MM.1S (cell line): ENCODE data around the gene SOX9.

Source experiments
- DNase-seq: peaks from one replicate; pipeline ENCODE4 v3.0.0-alpha.2; 2015
- H2AFZ ChIP-seq: fragments of 300-600 bp; sonication (generic); 2 replicates; pipeline ENCODE4 v1.6.0; 2016; ENCODE audit warnings: antibody characterized with exemption, low read length
- H3F3A ChIP-seq: fragments of 300-600 bp; sonication (generic); 2 replicates; pipeline ENCODE4 v1.6.1; 2016; ENCODE audit warnings: mild to moderate bottlenecking, antibody characterized with exemption, low read length, moderate library complexity, mixed read lengths; ENCODE audit not compliant: insufficient read depth
- H3K27ac ChIP-seq: fragments of 300-600 bp; sonication (generic); 2 replicates; pipeline ENCODE4 v1.5.1; 2016; ENCODE audit warnings: mild to moderate bottlenecking, low read length
- H3K27me3 ChIP-seq: fragments of 300-600 bp; sonication (generic); replicated peaks from 2 replicates; pipeline ENCODE4 v1.6.0; 2016; ENCODE audit warnings: low read length; ENCODE audit not compliant: insufficient read depth
- H3K36me3 ChIP-seq: fragments of 300-600 bp; sonication (generic); replicated peaks from 2 replicates; pipeline ENCODE4 v1.6.1; 2016; ENCODE audit warnings: mild to moderate bottlenecking, low read length, mixed read lengths; ENCODE audit not compliant: insufficient read depth
- H3K4me1 ChIP-seq: fragments of 300-600 bp; sonication (generic); 2 replicates; pipeline ENCODE4 v1.6.1; 2016; ENCODE audit warnings: low read length, mixed read lengths
- H3K4me2 ChIP-seq: fragments of 300-600 bp; sonication (generic); 2 replicates; pipeline ENCODE4 v1.6.0; 2016; ENCODE audit warnings: low read depth, low read length
- H3K4me3 ChIP-seq: fragments of 300-600 bp; sonication (generic); 2 replicates; pipeline ENCODE4 v1.5.1; 2016; ENCODE audit warnings: low read length, mixed read lengths
- H3K79me2 ChIP-seq: fragments of 300-600 bp; sonication (generic); 2 replicates; pipeline ENCODE4 v1.6.1; 2016; ENCODE audit warnings: mixed run types, low read length, mixed read lengths
- H3K9ac ChIP-seq: fragments of 300-600 bp; sonication (generic); 2 replicates; pipeline ENCODE4 v1.6.1; 2016; ENCODE audit warnings: low read length, mixed read lengths
- H3K9me2 ChIP-seq: fragments of 300-600 bp; sonication (generic); replicated peaks from 2 replicates; pipeline ENCODE4 v1.6.1; 2016; ENCODE audit warnings: mild to moderate bottlenecking, low read length, mixed read lengths; ENCODE audit not compliant: insufficient read depth
- H3K9me3 ChIP-seq: fragments of 300-600 bp; sonication (generic); replicated peaks from 2 replicates; pipeline ENCODE4 v1.6.1; 2016; ENCODE audit warnings: mild to moderate bottlenecking, low read length, mixed read lengths; ENCODE audit not compliant: insufficient read depth
- H4K20me1 ChIP-seq: fragments of 300-600 bp; sonication (generic); 2 replicates; pipeline ENCODE4 v1.6.1; 2016; ENCODE audit warnings: mild to moderate bottlenecking, low read length, moderate library complexity, mixed read lengths; ENCODE audit not compliant: insufficient read depth
- EZH2 ChIP-seq: fragments of 300-600 bp; sonication (generic); optimal IDR thresholded peaks from 2 replicates; pipeline ENCODE3; 2017; ENCODE audit warnings: low read depth, mild to moderate bottlenecking, antibody characterized with exemption, low read length, mixed read lengths
- EZH2phosphoT487 ChIP-seq: fragments of 300-600 bp; sonication (generic); IDR thresholded peaks from 2 replicates; pipeline ENCODE4 v1.6.1; 2018; ENCODE audit warnings: antibody characterized with exemption, low read length
- TF ChIP-seq, protein P1 (sequence below): fragments of 300-600 bp; sonication (generic); IDR thresholded peaks from 2 replicates; pipeline ENCODE4 v1.5.1; 2016; ENCODE audit warnings: antibody characterized with exemption, low read length, mixed read lengths

The SOX9 gene

GRCh38 chr17:72077326-72077960, 43.4 kb upstream of the SOX9 start:
- Histone ChIP-seq H3K27me3 (no peaks in the 10 kb centered on the region), H3K79me2 (no peaks in the 10 kb centered on the region), H3K4me1 (no peaks in the 10 kb centered on the region), H3F3A (no peaks in the 10 kb centered on the region), H4K20me1 (no peaks in the 10 kb centered on the region), H3K9me2 (no peaks in the 10 kb centered on the region), H3K27ac (no peak overlapping the region), H3K9me3 (no peaks in the 10 kb centered on the region), H3K9ac (no peak overlapping the region), H2AFZ (no peak overlapping the region), H3K4me2 (no peak overlapping the region), H3K36me3 (no peaks in the 10 kb centered on the region), H3K4me3 (no peak overlapping the region)
- TF ChIP-seq, protein P1, sequence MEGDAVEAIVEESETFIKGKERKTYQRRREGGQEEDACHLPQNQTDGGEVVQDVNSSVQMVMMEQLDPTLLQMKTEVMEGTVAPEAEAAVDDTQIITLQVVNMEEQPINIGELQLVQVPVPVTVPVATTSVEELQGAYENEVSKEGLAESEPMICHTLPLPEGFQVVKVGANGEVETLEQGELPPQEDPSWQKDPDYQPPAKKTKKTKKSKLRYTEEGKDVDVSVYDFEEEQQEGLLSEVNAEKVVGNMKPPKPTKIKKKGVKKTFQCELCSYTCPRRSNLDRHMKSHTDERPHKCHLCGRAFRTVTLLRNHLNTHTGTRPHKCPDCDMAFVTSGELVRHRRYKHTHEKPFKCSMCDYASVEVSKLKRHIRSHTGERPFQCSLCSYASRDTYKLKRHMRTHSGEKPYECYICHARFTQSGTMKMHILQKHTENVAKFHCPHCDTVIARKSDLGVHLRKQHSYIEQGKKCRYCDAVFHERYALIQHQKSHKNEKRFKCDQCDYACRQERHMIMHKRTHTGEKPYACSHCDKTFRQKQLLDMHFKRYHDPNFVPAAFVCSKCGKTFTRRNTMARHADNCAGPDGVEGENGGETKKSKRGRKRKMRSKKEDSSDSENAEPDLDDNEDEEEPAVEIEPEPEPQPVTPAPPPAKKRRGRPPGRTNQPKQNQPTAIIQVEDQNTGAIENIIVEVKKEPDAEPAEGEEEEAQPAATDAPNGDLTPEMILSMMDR = peak; percentile 15
- TF ChIP-seq EZH2phosphoT487 = no peak
- no peak for DNase-seq

DNA sequence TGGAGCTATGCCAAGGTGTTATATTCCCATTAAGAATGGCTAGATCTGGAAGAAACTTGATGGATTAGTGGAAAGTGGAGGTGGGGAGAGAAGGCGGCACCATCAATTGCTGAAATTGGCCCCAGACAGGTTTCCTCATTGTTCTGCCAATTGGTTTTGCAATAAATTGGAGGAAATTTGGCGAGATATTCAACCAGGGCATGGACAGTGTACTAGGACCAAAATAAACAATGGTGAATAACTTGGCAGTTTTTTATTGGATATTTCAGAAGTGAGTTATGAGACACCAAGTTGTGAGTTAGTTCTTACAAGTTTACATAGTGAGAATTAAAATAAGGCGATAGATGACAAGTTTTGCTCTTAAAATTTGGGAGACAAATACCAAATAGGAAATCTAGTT, 41.1 kb upstream of the SOX9 start:
- H3K9ac ChIP-seq = no peak overlapping the region
- H3K4me1 ChIP-seq = no peaks in the 10 kb centered on the region
- H3K4me2 ChIP-seq = no peak overlapping the region
- no peak for TF ChIP-seq EZH2
- TF ChIP-seq, protein P1 = no peak
- TF ChIP-seq EZH2phosphoT487 = no peak
- H3K27ac ChIP-seq = no peak overlapping the region
- H3F3A ChIP-seq = no peaks in the 10 kb centered on the region
- no peaks in the 10 kb centered on the region for H3K9me3 ChIP-seq
- no peaks in the 10 kb centered on the region for H3K9me2 ChIP-seq
- no peak overlapping the region for H3K4me3 ChIP-seq
- DNase-seq = no peak
- no peaks in the 10 kb centered on the region for H3K36me3 ChIP-seq
- no peak overlapping the region for H2AFZ ChIP-seq
- H3K27me3 ChIP-seq = no peaks in the 10 kb centered on the region
- no peaks in the 10 kb centered on the region for H3K79me2 ChIP-seq
- H4K20me1 ChIP-seq = no peaks in the 10 kb centered on the region

DNA sequence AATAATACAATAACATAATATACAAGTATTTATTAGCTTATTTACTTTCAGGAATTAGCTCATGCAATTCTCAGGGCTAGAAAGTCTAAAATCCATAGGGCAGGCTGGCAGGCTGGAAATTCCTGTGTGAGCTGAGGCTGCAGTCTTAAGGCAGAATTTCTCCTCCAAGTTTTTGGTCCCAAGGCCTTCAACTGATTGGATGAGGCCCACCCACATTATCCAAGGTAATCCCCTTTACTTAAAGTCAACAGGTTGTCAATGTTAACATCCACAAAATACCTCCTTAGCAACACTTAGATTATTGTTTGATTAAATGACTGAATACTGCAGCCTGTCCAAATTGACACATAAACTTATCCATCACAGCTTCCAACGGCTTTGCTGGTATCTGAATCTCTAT, 32.9 kb upstream of the SOX9 start:
- TF ChIP-seq, protein P1 = no peak
- TF ChIP-seq EZH2 (no peak), EZH2phosphoT487 (no peak)

More for the DNA sequence above, 32.9 kb upstream of the SOX9 start:
- H3K4me2 ChIP-seq = no peak overlapping the region
- H4K20me1 ChIP-seq = no peaks in the 10 kb centered on the region
- no peaks in the 10 kb centered on the region for H3K4me1 ChIP-seq
- DNase-seq = no peak
- H3K9me2 ChIP-seq = no peaks in the 10 kb centered on the region
- no peaks in the 10 kb centered on the region for H3F3A ChIP-seq
- no peak overlapping the region for H3K27ac ChIP-seq
- no peaks in the 10 kb centered on the region for H3K79me2 ChIP-seq
- H3K36me3 ChIP-seq = no peaks in the 10 kb centered on the region
- no peak overlapping the region for H3K4me3 ChIP-seq
- H2AFZ ChIP-seq = no peak overlapping the region
- H3K9me3 ChIP-seq = no peaks in the 10 kb centered on the region
- H3K9ac ChIP-seq = no peak overlapping the region
- H3K27me3 ChIP-seq = no peaks in the 10 kb centered on the region
